Mucosa of gallbladder (tissue), 1 donor: ENCODE data around the gene ETFA. TPM values are rescaled to one million over a fixed set of nuclear protein-coding genes. Genes with fewer than 3 reads are reported as not detected.

Experiments
- DNase-seq: peaks from one replicate; pipeline ENCODE4 v3.0.0-alpha.2; 2020; ENCODE audit warnings: low spot score
- total RNA-seq: library from RNA; stranded (reverse); gene quantifications from one replicate; pipeline ENCODE4 v1.2.1, GENCODE V29; 2021
- donor health status: DM: no; HTN: no; CAD: no.

The ETFA gene
- total RNA-seq, 1 donor from 2014 or later: 123 TPM

GRCh38 chr15:76197703-76198455 lies 113.4 kb downstream of the ETFA start:
- DNase-seq: no peak

- DNase-seq: peak; percentile 78
Observed at GRCh38 chr15:76196269-76197231, 114.7 kb downstream of the ETFA start.

- DNase-seq: no peak
Observed at GRCh38 chr15:76195506-76196268, 115.6 kb downstream of the ETFA start.

DNA sequence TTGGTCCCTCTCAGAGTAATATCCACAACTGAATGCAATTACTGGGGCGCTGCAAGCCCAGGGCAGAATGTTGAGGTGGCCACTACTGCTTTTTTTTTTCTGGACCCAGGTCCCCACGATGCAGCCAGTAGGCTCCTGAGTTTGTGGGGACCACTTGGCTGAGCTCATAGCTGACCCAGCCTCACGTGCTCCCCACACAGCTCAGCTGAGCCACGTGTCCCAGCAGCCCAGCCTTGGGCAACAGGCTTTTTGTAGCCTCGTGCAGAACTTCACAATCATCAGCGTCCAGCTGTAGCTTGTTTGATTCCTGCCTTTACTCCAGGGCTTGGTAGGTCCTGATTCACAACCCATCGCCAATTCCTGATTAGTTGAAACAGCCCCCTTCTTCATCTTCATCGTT lies 117.3 kb downstream of the ETFA start:
- no peak for DNase-seq

GRCh38 chr15:76192715-76193114 lies 118.6 kb downstream of the ETFA start:
- DNase-seq: no peak

DNA sequence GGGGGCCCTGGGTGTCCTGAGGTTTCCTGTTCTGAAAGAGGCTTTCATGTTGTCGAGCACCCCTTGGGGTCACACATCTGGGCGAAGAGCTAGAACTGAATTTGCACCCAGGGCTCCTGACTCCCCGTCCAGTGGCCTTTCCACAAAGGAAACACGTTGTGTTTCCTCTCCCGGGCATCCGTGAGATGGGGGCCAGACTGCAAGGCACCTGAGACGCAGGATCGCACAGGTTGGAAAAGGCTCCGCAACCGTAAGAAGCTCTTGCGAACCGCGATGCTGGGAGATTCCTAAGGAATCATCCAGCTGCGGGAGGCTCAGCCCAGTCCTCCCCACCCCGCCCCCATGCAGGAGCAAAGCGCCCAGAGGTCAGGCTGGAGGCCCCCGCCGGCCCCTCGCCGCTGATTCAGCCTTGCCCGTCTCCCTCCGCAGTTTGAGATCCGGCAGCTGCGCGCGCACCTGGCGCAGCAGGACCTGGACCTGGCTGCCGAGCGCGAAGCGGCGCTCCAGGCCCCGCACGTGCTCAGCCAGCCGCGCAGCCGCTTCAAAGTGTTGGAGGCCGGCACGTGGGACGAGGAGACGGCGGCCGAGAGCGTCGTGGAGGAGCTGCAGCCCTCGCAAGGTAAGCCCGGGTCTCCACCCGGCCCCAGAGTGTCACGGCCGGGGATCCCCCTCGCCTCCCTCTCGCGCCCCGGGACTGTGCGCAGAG lies 119.6 kb downstream of the ETFA start:
- DNase-seq: no peak

- peak; percentile 73 for DNase-seq
Observed at GRCh38 chr15:76190751-76191538, 120.3 kb downstream of the ETFA start.

GRCh38 chr15:76190070-76190564 lies 121.2 kb downstream of the ETFA start:
- DNase-seq: no peak

DNA sequence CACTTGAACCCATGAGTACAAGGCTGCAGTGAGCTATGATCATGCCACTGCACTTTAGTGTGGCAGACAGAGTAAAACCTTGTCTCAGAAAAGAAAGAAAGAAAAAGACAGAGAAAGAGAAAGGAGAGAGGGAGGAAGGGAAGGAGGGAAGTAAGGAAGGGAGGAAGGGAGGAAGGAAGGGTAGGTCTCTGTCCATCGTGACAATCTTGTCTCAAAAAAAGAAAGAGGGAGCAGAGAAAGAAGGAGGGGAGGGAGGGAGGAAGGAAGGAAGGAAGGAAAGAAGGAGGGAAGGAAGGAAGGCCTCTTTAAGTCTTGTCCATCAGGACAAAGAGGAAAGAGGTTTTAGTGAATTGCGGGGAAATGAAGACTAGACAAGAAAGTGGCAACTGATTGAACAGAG lies 122.2 kb downstream of the ETFA start:
- DNase-seq: no peak

- no peak for DNase-seq
Observed at GRCh38 chr15:76187163-76187562, 124.1 kb downstream of the ETFA start.

DNA sequence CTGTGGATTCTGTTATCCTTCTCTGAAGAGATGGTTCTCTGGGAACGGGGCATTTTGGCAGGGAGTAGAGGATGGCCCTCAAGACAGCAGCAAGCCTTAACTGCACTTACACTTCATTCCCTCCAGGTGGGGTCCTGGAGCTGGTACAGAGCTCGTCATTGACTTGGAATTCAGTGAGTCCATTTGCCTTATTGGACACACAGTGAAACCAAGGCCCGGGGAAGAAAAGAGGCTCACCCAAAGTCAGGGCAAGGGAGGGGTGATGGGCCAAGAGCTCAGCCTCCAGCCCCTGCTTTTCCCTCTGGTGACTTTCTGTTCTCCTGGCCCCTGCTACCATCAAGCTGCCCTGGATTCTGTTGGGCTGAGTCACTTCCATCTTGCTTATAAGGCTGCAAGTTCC lies 125.6 kb downstream of the ETFA start:
- DNase-seq: no peak

DNA sequence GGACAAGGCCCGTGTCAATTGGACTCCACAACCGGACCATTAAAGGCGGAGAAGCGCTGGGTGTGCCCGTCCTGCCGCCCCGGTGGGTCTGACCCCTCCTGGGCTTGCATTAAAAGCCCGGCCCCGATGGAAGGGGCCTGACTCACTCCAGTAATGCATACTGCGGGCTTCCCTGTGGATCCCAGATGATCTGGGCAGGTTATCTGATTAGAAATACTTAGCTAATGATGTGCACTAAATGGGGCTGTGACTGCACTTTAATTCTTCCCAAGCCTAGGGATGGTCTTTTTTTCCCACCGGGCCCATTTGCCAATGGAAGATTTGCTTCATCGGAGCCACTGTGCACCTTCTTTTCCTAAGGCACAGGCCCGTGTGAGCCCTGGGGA lies 126.6 kb downstream of the ETFA start:
- DNase-seq: no peak

DNA sequence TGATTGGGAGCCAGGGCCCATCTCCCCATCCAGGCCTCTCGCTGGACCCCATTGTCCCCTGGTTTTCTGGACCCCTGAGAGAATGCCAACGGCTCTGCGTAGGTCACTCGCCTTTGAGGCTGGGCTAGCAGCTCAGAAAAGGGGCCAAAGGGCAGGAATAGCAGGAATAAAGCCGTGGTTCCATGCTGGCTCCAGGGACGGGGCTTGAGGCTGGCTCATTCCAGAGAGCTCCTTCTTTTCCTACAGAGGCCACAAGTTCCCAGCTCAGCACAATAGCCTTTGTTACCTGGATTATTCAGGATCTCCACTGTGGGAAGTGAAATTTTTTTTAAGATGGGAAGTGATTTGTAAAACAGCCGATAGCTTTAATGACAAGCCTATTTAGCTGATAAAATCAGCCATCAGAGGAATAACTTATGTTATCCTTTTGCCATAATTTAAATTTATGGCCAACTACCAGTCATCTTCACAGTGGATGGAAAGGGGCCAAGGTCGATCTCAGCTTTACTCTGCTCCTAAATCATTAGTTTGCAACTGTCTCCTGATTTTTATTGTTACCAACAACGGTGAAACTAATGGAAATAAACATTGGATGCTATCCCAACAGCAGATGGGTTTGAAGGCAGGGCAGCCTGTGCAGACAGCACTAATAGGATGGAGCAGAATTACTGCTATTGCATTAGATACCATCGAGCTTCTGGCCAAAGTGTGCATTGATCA lies 127.2 kb downstream of the ETFA start:
- DNase-seq: no peak

GRCh38 chr15:76181705-76182107 lies 129.6 kb downstream of the ETFA start:
- DNase-seq: no peak

GRCh38 chr15:76180321-76180720 lies 130.9 kb downstream of the ETFA start:
- no peak for DNase-seq

DNA sequence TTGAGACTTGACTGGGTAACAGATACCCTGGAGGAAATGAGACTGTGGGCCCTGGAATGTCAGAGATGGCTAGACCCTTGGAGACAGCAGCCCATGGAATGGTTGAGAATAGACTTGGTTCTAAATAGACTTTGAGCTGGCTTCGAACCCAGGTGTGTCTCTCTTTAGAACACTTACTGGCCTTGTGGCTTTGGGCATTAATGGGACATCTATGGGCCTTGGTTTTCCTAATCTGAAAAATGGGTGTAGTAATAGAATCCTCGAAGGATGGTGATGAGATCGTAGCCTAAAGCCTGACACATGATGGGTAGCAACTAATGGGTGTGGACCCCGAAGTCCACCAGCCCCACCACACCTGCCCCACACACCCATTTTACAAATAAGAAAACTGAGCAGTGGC lies 132.2 kb downstream of the ETFA start:
- no peak for DNase-seq

DNA sequence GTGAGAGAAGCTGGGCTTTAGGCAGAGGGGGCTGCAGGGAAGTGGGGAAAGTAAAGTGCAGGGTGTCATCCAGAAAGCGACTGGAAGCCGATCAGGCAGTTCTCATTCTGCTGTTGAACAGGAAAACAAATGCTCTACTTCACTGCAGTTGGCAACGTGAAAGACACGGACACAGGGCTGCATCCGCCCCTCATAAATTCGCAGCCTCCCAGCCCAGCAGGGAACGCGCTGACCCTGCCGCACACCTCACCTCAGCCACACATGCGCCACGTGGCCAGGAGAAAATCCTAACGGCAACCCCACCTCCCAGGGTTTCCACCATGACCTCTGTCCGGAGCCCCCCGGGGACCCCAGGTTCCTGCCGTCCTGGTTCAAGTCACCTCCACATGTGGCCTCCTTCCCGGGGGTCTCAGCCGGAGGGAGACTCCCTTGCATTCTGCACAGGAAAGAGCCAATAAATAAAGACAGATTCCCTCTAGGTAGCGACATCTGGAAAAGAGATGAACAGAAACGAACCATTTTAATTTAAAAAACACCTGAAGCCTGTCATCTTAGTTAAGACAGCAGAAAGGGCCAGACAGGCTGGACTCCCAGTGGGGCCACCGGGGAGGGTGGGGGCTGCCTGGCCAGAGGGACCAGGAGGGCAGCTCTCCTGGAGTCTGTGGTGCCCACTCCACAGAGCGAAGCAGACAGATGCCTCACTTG lies 132.8 kb downstream of the ETFA start:
- DNase-seq: no peak

- DNase-seq: no peak
Observed at GRCh38 chr15:76177491-76178040, 133.7 kb downstream of the ETFA start.
